ENCODE data around the gene GDPD3.

Gene GDPD3

DNA sequence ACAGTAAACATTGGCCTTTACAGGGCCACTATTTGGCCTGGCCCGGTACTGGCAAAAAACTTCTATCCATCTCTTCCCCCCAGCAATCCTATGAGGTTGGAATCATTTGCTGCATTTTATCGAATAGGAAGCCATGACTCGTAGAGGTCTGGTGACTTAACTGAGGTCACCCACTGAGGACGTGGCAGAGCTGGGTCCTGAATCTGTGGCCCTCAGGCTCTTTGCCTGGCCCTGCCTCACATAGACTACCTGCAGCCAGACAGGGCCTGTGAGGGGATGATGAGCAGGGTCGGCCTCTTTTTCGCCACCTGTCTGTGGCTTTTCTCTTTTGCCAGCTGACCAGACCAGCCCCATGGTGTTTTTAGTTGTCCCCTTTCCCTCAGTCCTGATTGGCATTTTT, 35.7 kb downstream of the GDPD3 start:
- DNase-seq (ENCODE audit: low spot score): no peak

DNA sequence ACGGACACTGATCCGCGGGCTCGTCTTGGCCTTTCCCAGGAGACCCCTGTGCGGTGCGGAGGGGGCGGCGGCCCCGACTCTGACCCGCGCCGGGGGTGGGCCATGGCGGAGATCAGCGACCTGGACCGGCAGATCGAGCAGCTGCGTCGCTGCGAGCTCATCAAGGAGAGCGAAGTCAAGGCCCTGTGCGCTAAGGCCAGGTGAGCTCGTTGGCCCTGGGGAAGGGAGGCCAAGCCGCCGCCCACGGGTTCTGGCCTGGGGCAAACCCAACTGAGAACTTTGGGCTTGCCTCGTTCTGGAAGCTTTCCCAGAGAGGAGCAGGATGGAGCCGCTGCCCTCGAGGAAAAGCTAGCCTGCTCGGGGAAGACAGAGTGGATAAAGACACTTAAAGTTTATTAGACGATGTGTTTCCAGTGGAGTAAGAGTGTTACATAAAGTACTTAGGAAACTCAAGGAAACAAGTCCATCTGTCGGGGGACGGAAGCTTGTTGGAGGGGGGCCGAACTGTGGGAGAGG, 37.0 kb downstream of the GDPD3 start:
- no peak for DNase-seq (ENCODE audit: low spot score)

DNA sequence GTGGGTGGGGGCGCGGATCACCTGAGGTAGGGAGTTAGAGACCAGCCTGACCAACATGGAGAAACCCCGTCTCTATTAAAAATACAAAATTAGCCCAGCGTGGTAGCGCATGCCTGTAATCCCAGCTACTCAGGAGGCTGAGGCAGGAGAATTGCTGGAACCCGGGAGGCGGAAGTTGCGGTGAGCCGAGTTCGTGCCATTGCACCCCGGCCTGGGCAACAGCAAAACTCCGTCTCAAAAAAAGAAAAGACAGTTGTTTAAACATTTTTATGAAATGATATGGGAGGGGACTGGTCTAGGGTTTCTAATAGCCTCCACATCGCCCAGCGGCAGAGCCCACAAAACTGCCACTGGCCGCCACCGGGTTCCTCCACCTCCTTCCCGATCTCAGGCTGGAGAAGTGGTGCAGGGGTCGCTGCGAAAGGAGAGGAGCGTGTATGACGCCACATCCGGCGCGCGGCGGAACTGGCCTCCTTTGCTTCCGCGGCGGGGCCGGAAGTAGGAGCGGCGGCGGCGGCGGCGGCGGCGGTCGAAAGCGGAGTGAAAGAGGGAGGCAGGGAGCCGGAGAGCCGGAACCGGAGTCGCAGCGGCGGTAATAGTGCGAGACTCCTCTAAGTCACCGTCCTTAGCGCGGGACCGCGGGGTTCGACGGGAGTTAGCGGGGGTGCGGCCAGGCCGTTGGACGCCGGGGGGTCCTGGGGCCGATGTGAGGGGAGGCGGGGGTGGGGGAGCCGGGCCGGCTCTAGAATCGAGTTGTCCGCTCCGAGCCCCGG, 37.6 kb downstream of the GDPD3 start, which contains the start of gene PPP4C:
Gene PPP4C (plus strand): TSS at position 492 of the 773 bp plus-strand sequence. CDS start 384 bp downstream, outside the sequence.
- DNase-seq (ENCODE audit: low spot score): peak; percentile 84

DNA sequence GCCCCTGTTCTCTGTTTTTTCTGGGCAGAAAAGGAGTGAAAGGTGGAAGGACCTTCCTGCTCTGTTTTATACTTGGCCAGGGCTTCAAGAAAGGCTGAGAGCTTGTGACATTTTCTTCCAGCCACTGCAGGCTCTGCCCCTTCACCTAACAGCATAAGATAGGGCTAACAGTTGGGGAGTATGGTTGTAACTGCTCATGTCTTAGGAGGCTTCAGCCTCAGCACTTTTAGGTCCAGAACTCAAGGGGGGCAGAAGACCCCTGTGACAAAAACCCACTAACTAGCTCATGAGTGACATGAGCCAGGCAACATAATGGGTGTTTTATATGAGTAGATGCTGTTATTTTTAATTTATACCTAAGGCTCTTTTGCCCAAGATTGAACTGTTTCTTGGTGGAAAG, 42.8 kb downstream of the GDPD3 start:
- no peak for DNase-seq (ENCODE audit: low spot score)

DNA sequence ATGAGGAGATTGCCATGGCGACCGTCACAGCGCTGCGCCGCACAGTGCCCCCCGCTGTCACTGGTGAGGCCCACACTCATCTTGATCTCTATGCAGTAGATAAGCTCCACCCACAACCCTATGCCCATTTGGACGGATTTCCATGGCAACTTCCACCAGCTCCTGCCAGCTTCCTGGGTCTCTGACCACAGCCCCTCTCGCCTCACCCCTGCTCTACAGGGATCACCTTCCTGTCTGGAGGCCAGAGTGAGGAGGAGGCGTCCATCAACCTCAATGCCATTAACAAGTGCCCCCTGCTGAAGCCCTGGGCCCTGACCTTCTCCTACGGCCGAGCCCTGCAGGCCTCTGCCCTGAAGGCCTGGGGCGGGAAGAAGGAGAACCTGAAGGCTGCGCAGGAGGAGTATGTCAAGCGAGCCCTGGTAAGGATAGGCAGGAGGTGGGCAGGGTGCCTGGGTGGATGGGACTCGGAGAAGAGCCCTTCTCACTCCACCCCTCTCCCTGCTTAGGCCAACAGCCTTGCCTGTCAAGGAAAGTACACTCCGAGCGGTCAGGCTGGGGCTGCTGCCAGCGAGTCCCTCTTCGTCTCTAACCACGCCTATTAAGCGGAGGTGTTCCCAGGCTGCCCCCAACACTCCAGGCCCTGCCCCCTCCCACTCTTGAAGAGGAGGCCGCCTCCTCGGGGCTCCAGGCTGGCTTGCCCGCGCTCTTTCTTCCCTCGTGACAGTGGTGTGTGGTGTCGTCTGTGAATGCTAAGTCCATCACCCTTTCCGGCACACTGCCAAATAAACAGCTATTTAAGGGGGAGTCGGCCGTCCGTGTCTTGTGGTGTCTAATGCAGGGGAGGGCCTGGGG, 43.5 kb downstream of the GDPD3 start:
- no peak for DNase-seq (ENCODE audit: low spot score)

DNA sequence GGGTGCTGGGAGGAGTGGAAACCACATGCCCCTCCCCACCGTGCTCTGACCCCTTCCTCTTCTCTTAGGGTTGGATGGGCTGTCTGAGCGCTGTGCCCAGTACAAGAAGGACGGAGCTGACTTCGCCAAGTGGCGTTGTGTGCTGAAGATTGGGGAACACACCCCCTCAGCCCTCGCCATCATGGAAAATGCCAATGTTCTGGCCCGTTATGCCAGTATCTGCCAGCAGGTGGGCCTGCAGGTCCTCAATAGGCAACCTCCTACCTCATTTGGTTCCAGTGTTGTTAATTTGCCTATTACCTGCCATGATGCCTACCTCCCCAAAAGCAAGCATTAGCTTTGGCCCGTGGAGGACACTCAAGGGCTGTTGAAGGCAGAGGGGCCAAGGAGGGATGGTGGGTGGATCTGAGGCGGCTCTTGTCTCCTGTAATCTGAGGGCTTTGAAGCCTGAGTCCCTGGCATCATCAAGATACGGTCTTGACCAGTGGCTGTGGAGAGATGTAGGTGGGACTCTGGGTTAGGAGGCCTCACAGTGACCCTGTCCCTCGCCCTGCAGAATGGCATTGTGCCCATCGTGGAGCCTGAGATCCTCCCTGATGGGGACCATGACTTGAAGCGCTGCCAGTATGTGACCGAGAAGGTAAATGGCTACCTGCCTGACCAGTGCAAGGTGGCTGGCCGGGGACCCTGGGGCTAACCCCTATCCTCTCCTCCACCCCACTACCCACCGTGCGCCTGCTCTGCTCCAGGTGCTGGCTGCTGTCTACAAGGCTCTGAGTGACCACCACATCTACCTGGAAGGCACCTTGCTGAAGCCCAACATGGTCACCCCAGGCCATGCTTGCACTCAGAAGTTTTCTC, 44.4 kb downstream of the GDPD3 start:
- DNase-seq (ENCODE audit: low spot score): peak; percentile 37

DNA sequence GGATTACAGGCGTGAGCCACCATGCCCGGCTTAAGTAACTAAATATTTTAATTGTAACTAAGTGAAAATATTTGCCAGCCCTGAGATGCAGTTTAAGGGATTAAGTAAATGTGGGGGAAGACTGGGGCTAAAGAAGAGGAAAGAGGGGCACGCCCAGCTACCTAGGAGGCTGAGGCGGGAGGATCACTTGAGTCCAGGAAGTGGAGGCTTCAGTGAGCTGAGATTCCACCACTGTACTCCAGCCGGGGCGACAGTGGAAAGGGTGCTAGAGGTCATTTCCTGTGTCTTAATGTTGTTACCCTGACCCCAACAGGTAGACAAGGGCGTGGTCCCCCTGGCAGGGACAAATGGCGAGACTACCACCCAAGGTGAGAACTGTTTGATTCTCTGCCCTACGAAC, 45.0 kb downstream of the GDPD3 start:
- no peak for DNase-seq (ENCODE audit: low spot score)

DNA sequence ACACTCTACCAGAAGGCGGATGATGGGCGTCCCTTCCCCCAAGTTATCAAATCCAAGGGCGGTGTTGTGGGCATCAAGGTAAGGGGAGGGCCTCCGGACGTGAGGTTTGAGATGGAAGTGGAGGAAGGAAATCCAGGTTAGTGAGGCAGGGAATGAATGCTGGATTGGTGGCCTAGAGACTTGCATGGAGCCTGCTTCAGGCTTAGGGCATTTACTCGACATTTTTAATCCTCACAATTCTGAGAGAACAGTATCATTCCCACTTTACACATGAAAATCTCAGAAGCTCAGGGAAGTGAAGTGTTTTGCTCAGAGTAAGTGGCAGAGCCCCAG, 45.8 kb downstream of the GDPD3 start:
- no peak for DNase-seq (ENCODE audit: low spot score)

DNA sequence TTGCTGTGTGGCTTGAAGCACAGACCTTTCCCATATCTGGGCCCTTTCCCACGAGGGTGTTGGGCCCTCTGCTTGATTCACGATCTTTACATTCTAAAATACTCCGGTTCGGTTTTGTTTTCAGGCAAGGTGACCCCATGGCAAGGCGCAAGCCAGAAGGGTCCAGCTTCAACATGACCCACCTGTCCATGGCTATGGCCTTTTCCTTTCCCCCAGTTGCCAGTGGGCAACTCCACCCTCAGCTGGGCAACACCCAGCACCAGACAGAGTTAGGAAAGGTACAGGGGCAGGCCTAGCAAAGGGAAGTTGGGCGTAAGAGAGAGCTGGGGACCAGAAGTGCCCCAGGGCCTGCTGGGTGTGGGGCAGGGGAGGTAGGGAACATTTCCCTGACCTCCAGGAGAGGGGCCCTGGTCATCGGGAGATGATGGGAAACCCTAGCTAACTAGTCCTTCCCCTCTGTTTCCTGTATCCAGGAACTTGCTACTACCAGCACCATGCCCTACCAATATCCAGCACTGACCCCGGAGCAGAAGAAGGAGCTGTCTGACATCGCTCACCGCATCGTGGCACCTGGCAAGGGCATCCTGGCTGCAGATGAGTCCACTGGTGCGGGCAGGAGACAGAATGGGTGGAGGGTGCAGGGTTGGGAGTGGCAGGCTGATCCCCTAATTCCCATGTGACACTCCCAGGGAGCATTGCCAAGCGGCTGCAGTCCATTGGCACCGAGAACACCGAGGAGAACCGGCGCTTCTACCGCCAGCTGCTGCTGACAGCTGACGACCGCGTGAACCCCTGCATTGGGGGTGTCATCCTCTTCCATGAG, 46.4 kb downstream of the GDPD3 start:
- DNase-seq (ENCODE audit: low spot score): no peak

DNA sequence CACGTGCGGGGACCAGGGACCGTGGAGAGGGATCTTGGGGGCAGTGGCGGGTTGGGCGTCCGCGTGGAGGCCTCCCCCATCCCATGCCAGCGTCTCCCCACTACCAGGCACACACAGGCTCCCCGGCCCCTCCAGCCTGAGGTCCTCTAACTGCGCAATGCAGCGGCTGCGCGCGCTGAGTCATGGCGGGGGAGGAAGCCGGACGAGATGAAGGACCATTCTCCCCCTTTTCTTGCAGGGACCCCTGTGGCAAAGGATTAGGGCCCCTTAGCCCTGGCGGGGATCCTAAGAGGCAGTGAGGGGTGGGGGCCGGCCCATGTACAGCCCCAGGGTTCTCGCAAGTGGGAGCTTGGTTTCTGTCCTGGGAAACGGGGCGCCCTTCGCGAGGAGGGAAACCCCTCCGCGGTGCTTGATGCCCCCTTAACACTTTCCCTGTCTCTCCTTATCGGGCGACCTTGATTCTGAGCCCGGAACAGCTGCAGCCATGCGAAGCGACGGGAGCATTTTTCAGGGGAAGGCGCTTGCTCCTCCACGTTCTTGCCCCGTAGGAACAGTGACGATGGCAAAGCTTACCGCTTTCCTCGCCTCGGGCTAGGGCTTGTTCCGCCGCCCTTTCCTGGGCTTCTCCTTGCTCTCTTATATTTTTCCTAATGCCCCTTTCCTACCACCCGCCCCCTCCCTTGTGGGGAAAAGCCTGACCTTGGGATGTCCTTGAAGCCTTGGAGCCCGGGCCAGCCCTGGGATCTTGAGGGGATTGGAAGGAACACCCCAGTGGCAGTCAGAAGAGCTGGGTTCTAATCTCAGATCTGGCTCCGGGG, 47.2 kb downstream of the GDPD3 start:
- DNase-seq (ENCODE audit: low spot score): no peak

DNA sequence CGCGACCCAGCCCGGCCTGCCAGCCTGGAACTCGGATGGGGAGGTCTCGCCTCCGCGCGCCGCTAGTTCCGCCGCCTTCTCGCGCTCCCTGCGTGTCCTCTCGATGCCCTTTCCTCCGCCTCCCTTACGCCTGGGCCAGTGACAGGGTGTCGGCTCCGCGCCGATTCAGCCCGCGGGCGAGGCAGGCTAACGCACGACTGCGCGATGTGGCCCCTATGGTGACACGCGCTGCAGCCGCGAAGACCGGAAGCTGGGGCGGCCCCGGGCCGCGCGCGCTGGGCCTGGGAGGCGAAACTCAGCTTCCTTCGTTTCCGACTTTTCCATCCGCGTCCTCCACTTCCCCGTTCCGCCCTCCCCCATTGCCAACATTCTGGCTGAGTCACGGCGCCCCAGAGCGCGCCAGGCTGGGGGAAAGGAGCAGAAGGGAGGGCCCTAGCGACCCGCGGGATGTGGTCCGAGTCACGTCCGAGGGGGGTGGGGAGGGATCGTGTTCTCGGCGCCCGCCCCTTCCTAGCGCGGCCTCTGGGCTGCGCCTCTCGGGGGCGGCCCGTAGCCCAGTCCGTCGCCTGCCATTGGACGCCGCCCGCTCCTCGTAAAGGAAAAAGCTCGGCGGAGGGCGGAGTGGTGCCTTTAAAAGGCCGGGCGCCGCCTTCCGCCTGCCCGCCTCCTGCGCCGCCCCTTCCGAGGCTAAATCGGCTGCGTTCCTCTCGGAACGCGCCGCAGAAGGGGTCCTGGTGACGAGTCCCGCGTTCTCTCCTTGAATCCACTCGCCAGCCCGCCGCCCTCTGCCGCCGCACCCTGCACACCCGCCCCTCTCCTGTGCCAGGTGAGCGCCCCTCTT, 48.0 kb downstream of the GDPD3 start, which contains the start of gene ALDOA:
Gene ALDOA (plus strand): TSS at position 659 of the 841 bp plus-strand sequence. CDS start 1,138 bp downstream, outside the sequence.
- peak; percentile 95 for DNase-seq (ENCODE audit: low spot score)

DNA sequence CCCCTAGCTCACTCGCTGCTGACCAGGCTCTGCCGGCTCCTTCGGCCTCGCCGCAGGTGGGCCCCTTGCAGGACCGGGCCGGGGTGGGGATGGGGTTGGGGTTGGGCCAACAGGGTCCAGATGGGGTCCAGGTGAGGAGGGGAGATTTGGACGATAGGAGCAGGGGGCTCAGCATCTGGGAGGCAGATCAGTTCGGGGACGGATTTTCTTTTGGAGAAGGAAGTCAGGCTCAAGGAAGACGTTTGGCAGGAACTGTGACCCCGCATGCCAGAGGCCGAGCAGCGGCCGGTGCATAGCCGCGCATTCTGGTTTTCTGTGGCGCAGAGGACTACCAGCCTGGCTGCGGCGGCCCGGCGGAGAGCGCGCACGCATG, 48.6 kb downstream of the GDPD3 start:
- no peak for DNase-seq (ENCODE audit: low spot score)

DNA sequence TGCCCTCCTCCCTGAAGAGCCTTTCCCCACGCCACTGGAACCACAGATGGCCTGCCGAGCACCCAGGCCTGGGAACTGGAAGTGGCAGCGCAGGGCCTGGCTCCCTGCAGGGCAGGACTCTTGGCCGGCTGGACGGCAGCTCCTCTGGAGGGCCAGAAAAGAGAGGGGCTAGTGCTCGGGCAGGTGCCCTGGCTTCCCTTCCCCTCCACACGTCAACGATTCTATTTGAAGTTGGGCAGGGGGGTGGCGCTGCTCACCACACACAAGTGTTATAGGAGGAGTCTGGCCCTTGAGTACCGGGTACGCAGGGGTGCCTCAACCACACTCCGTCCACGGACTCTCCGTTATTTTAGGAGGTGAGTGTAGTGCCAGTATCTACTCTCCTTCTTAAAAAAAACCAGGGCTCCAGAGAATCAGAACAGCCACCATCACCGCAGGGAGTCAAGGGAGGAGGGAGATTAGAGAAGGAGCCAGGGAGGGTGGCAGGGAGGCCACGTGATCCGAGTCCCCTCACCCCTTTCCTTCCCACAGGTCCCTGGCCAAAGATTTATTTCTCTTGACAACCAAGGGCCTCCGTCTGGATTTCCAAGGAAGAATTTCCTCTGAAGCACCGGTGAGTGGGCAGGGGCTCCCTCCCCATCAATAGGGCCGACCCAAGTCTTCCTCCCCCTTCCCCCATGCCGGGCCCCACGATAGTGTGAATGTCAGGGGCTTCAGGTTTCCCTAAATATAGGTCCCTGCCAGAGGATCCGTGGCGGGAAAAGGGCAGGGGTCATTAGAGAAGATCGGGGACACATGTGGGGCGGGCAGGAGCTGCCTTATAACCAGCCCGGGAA, 49.2 kb downstream of the GDPD3 start:
- DNase-seq (ENCODE audit: low spot score): peak; percentile 76

DNA sequence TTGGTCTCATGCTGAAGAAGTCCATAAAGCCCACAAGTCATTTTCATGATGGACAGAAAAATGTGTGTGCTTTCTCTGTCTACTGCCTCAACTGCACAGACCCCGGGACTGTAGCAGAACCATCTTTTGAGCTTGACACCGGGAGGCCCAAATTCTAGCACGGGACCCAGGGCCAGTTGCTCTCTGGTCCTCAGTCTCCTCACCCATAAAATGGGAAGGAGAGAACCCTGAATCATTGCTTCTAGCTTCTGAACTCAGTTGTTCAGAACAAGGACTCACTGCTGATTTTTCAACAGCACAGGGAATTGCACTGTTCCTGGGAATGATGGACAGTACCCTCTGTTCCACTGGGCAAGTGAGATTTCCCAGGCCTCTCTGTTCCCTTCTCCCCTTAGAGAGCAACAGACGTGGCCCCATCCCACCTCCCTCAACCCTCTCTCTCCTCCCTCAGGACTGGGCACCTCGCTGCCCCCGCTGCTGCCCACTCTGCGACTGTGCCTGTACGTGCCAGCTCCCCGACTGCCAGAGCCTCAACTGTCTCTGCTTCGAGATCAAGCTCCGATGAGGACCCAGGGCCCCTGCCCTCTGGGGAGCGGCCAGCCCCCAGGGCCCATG, 50.0 kb downstream of the GDPD3 start:
- DNase-seq (ENCODE audit: low spot score): no peak

DNA sequence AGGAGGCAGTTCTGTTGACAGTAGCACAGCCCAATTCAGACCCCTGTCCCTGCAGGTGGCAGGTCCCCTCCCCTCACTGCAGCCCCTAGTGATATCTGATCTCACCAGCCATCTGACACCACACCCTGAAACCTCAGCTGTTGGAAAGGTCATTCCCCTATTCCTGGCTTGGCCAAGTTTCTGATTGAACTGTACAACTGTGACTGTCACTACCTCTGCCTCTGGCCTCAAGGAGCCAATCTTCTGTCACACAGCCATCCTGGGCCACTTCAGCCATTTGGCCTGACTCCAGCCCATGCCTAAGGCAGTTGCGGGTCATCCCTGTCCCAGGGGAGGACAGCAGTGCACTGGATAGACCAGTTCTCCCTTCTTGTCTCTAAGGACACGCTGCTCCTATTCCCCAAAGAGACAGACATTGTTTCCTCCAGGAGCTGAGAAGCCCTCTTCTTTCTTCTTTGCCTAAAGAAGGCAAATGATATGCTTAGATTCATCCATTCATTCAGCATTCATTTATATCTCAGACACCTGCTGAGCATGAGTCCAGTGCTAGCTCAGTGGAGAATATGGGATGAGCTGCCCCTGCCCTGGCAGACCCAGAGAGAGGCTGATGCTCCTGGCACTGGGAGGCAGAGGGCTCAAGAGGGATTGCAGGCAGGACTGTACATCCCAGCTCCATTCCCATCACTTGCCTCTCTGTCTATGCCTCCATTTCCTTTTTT, 52.3 kb downstream of the GDPD3 start:
- DNase-seq (ENCODE audit: low spot score): no peak

DNA sequence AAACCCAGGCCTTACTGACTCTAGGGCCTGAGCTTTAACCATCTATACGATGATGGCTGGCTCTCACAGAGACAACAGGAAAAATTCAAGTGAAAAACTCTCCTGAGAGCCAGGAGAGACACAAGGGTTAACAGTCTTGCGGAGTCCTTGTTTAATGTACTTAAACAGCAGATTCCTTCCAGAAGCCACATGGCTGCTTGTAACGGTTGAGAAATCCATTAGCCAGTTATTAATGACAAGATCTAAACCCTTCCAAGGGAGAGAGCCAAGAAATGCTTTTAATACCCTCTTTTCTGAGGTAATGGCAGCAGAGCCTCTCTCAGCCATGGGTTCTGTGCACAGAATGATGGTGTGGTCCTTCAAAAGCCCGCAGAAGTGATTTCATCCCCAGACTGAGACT, 53.0 kb downstream of the GDPD3 start:
- DNase-seq (ENCODE audit: low spot score): no peak

DNA sequence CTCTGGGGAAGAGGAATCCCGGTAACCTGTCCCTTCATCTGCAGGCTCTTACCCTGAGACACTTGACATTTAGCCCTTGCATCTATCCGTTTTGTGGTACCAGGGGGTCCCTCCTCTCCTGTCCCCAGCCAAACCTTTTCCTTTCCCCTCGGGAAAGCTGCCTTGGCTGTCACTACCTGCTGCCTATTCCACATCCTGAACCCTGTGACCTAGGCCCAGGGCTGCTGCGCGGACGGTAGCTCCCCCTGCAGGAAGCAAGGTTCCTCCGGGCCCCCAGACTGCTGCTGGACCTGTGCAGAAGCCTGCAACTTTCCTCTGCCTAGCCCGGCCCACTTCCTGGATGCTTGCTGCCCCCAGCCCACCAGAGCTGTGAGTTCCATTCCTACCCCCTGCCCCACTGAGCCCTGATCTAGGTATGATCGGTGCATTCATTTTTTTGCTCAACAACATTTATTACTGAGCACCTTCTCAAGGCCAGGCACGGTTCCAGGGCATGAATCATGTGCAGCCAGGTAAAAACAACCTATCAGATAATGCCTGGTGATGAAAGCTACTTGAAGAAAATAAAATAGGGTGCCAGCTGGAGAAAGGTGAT, 58.3 kb downstream of the GDPD3 start:
- peak; percentile 43 for DNase-seq (ENCODE audit: low spot score)

Measured in CD4-positive, alpha-beta T cell treated with Interleukin-6 at 100 ng/mL for 8 hours (primary cell).